HG03060 (cell line): ENCODE data around the gene MLLT3.

ENCODE experiments used
- ATAC-seq: cut with Tn5 transposase; IDR thresholded peaks from one replicate; pipeline ENCODE4 v1.9.1; 2021; ENCODE audit warnings: low read depth, moderate number of reproducible peaks; ENCODE audit not compliant: unreplicated experiment

Gene MLLT3

DNA sequence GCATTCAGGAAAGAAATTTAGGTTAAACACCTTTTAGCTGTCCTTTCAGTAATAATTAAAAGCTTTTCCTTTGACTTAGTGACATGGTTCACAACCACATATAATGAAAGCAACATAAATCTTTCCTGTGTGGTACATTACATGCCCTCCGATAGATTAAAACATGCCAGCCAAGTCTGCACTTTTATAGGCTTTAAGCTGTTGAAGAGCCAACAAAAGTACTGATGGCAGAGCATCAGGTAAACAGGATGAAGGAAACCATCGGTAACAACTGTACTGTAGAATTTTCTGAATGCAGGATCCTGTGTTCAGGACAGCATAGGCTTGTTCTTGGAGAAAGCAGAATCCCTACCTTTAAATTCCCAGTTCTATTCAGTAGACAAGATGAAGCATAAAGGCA is 226.6 kb downstream of the MLLT3 start:
- ATAC-seq, result no peak

GRCh38 chr9:20394969-20395368 is 227.3 kb downstream of the MLLT3 start:
- ATAC-seq, result no peak

- ATAC-seq, result no peak
These were observed 231.1 kb downstream of the MLLT3 start for GRCh38 chr9:20391208-20391607.

- no peak for ATAC-seq
These were observed 231.9 kb downstream of the MLLT3 start for GRCh38 chr9:20390400-20390799.

DNA sequence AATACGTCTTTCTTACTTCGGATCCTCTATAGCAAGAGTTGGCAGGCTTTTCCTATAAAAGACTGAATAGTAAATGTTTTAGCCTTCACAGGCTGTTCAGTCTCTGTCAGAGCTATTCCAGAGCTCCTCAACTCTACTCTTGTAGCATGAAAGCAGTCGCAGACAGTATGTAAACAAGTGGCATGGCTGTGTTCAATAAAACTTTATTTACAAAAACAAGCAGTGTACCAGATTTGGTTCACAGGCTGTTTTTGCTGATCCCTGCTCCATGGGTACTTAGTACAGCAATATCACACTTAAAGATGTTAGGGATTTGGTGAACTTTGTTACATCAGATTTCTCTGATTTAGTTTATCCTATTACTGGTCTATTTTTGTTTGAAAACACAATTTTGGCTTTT is 235.2 kb downstream of the MLLT3 start:
- ATAC-seq, result no peak

DNA sequence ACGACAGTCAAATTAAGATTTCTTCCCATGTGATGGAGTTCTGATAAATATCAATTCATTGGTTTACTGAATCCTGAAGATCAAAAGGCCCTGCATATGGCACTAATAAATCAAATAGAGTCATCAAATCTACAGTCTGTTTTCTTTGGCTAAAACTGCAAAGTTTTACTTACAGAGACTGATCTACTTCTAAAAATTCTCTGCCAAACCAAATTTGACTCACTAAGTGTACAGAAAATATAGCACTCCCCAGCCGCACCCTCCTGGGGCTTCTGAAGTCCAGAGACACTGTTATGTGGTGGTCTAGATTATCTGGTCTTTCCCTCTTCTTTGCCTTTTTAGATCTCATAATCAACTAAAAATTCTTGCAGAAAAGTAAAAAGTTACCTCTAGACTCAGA is 237.7 kb downstream of the MLLT3 start:
- ATAC-seq, result no peak

DNA sequence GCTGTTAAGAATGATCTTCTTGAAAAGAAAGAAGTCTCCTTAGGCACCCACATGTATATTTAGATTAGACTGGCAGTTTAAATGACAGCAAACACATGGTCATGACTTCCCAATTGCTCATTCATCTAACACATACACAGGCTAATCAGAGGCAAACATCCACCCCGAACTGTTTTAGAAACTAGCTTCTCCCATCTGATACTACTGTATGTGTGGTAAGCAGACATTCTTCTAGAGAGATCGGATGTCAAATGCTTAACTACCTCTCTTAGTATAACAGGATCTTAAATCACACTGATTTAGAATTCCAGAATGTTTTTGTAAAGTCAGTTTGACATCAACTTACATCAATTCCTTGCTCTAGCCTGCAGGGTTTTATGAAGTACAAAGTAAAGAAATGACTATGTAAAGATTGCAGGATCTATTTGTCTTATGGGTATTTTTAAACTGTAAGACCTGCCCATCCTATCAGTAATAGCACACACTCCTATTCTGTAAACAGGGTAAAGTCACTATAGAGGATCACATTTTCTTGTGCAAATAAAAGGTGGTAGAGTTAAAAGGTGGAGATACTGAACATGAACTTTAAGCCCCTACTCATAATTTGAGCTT is 239.7 kb downstream of the MLLT3 start:
- ATAC-seq, result peak; percentile 37

DNA sequence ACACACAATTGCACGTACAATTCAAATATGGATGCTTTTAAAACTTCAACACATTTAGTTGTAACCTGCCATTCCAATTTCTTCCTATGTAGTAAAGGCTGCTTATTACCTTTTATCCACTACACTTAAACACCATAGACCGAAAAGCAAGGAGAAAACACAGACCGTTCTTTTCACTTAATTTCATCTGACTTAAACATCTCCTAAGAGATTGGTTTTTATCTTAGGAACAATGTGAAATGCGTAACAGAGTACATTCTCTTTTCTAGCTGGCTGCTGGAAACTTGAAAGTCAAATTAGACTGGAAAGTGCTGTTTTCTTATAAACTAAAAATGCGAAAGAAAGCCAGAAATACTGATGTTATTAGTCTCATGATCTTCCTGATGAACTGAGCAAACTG is 241.8 kb downstream of the MLLT3 start:
- no peak for ATAC-seq

DNA sequence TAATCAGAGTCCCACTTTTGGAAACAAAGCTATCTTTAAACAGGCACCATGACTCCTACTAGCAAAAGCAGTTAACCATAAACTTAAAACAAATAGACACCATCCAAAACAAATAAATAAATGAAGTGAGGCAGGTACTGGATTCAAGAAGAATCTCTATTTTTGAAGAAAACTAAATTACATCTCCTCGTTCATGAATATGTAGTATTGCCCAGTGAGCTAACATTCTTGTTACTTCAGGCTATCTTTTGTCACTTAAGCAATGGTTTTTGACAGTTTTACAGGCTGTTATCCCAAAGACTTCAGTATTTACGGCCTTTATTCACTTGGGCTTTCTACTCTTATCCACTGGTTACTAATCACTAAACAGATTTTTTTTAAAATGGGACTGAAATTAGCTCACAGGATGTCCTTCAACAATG is 242.5 kb downstream of the MLLT3 start:
- no peak for ATAC-seq

DNA sequence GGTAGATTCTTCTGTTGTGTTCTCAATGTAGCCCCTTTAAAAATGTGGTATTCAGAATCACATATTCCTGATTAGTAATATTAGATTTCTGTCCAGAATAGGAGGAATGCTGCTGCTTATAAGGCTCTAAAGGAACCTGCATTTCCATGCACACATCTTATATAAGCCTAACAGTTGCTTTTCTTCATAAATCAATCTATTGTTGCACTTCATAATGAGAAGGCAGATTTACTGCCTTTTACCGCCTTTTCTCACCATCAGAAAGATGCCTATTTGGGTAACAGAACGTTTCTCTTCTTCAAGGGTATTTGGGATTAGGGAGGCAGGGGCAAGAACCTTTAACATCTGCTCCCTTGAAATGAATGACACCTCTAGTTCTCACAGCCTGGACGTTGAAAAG is 243.4 kb downstream of the MLLT3 start:
- no peak for ATAC-seq

DNA sequence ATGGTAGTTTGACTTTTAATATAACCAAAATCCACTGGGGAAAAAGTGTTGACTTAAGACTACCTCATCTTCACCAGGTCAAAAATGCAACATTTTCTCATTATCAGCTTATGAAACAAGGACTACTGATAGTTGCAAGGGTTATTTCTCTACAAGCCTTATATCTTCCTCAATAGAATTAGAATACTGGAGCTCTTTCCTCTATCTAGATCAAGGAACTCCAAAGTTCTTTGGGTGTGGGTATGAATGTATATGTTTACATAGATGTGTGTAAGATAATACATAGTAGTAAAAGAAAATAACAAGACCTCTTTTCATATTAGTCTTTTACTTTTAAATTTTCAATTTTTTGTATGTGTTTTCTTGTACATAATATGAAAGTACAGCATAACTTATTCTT is 244.5 kb downstream of the MLLT3 start:
- ATAC-seq, result no peak

- no peak for ATAC-seq
These were observed 245.4 kb downstream of the MLLT3 start for GRCh38 chr9:20376731-20377375.

- ATAC-seq, result no peak
These were observed 246.3 kb downstream of the MLLT3 start for GRCh38 chr9:20376042-20376441.

- no peak for ATAC-seq
These were observed 249.0 kb downstream of the MLLT3 start for GRCh38 chr9:20373263-20373662.

DNA sequence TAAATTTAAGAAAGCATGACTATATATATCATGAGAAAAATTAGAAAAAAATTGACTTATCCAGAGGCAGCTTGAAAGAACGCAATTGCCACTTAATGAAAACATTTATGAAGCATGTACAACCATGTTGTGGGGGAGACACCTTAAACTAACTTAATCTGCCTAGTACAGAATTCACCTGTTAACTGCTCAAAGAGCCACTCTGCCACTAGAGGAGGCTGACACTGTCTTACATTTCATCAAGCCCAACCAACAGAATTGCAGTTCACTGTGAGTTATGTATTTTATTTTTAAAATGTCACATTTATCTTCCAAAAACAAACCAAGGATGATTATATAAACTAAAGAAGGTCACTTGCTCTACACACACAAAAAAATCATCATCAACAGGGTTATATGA is 252.9 kb downstream of the MLLT3 start:
- ATAC-seq, result no peak

GRCh38 chr9:20367855-20368254 is 254.4 kb downstream of the MLLT3 start:
- ATAC-seq, result no peak

- ATAC-seq, result no peak
These were observed 257.3 kb downstream of the MLLT3 start for GRCh38 chr9:20364959-20365358.

- no peak for ATAC-seq
These were observed 259.1 kb downstream of the MLLT3 start for GRCh38 chr9:20363233-20363632.

DNA sequence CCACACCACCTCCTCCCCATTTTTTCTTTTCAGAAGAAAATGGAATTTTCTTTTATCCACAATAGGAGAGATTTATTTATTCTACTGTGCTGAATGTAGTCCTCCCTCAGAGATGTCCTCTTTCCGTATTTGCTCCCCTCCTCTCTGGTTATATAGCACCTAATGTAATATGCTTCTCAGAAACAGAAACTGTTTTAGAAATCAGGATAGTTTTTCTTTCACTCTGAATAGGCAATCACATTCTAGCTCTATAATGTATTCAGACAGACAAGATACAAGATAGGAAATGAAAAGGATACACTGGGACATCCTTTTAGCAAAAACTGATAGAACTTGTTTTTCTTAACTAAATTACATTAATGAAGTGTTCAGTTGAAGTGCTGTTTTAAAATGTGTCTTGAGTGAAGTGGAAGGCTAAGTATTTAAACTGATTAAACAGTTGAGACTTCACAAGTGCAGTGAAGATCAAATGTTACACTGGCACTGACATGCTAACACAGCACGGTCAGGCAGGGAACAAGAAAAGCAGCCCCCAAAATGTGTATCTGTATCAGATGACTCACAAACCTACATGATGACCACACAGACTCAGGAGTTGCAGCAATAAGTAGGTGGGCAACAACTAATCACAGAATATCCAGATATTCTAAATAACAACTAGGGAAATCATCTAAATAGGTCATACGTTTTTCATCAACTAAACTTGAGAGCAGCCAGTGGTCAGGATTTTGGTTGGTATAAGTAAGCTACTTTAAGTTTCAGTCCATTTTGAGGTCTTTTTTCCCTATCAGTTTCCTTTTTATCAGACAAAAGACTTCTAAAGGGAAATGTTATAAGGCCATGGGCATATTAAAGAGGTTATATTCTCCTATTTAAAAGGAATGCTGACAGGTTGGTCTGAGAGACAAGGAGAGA is 260.4 kb downstream of the MLLT3 start:
- ATAC-seq, result no peak

GRCh38 chr9:20361229-20361628 is 261.1 kb downstream of the MLLT3 start:
- ATAC-seq, result no peak

- ATAC-seq, result no peak
These were observed 264.1 kb downstream of the MLLT3 start for GRCh38 chr9:20358207-20358606.

DNA sequence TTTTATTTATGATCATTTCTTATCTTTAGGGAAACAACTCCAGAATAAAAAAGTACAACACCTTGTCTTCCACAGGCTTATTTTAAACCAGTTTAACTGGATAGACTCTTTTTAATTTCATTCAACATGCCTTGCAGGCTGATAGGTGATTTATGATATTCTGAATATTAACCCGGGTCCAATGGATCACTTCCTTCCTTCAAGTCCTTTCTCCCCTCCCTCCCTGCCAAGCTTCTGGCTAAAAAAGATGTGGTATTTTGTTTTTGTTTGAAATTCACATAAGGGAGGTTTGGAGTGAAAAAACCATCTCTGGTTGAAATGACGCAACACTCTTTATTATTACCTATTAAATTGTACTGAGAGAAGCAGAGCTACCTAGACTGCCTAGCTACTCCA is 265.3 kb downstream of the MLLT3 start:
- no peak for ATAC-seq
